GF-D8 (cell line): ENCODE results near the gene CDT1.
"Not testable (repeated sequence)": the region's sequence is repeated elsewhere in the genome, so short reads cannot be mapped to it uniquely, and the experiment has no call there.

ENCODE experiments used
- DNase-seq: peaks from one replicate; lab custom pipeline; 2025; lab: John Stamatoyannopoulos, UW

The CDT1 gene

DNA sequence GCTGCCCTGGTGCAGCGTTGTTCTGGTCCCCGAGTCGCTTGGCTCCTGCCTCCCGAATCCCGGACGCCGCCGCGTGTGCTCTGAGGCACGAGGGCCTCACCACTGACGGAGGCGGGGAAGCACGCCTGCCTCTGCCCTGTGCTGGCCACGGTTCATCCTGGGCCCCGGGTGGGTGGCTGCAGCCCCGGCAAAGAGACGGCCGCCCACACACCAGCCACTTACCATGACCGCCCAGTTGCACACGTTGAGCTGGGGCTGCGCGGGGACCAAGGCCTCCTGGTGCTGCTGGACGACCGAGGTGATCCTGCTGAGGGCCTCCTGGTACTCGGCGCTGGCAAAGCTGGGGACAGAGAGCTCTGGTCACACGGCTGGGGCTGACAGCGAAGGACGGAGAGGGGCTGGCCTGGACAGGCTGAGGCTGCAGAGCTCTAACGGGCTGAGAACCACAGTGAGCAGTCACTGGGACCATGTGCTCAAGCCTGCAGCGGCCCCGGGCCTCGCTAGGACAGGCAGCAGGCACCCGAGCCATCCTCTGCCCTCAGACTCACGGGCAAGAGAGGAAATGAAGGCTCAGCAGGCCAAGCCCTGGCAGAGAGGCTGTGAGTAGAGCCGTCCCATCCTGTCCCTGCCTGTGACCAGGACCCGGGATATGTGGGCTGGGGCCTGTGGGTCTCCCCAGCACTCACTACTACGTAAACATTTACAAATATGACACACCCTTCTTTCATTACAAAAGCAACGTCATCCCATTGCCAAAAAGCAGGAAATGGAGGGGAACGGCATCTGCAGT, 14.4 kb downstream of the CDT1 start:
- DNase-seq, result no peak

GRCh38 chr16:88818575-88818874, 14.9 kb downstream of the CDT1 start:
- no peak for DNase-seq

GRCh38 chr16:88819126-88819525, 15.5 kb downstream of the CDT1 start:
- no peak for DNase-seq

DNA sequence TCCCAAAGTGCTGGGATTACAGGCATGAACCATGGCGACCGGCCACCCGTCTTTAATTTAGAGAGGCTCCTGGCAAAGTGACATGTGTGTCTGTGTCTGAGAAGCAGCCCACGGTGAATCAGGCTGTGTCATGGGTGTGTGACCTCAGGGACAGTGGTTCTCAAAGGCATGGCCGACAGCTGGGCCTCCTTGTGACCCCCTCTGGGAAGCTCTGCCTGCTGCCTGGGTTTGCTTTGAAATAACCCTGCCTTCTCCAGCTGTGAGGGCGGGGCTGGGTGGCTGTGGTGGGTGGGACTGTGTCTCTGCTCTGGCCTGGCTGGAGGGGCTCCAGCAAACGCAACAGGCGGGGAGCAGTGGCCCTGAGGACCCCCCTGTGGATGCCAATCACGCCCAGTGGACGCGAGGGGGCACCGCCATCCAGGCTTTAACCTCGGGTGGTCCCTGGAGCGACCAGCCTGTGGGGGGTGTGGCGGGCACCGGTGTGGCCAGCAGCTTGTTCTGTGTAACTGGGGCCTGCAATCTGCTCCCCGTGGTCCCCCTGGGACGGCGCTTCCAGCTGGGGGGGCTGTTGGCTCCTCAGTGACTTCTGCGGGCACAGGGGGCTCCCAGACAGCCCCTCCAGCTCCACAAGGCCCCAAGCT, 16.9 kb downstream of the CDT1 start:
- no peak for DNase-seq

DNA sequence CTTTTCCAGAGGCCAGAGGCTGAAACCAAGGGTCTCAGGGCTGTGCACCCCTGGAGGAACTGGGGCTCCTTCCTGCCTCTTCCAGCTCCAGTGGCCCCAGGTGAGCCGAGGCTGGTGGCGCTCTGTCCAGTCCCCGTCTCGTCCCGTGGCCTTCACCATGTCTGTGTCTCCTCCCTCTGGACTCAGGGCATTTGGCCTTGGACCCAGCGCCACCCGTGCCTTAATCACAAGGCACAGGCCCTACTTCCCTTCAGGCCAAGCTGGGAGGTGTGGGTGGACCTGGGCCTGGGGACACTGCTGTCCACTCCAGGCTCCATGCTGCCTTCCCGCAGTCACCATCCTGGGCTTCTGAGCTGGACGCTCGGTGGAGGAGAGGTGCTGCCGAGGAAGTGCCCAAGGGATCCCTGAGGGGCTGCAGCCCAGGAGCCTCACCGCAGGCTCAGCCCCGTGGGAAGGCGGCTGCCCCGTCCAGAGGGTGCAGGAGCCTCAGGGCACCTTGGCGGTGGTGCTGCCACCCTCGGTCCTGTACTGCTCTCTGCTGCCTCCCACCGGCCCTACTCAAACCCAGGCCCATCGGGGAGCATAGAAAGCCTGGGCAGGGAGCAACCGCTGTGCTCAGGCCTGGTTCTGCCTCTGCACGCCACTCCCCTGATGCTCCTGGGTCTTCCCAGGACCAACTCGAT, 17.7 kb downstream of the CDT1 start:
- DNase-seq, result no peak

DNA sequence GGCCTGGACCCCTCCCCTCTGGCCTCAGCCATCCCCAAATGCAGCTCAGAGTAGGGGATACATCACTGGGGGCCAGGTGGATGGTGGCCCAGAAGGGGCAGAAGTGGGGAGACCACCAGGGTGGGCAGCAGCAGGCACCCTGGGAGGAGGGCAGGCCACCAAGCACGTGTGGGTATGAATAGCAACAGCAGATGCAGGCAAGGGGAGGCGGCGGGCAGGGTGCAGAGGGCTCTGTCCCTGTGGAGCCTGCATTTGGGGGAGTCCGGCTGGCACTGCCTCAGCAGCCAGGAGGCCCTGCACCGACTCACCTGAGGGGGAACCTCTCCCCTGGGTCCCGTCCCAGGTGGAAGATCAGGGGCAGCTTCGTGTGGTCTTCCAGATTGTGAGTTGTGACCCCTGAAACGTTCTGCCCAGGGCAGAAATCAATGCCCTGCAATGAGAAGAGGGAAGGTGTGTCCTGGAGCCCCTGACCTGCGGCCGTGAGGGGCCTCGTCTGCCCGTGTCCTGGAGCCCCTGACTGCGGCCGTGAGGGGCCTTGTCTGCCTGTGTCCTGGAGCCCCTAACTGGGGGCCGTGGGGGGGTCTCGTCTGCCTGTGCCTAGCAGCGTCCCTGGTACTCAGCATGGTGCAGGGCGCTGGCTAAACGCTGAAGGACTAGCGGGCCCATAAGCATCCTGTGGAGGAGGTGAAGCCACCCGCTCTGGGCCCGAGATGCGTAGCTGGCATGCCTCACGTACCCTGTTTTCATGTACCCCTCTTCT, 18.9 kb downstream of the CDT1 start:
- no peak for DNase-seq

- DNase-seq, result not testable (repeated sequence)
These were observed 20.1 kb downstream of the CDT1 start for GRCh38 chr16:88823646-88824045.

DNA sequence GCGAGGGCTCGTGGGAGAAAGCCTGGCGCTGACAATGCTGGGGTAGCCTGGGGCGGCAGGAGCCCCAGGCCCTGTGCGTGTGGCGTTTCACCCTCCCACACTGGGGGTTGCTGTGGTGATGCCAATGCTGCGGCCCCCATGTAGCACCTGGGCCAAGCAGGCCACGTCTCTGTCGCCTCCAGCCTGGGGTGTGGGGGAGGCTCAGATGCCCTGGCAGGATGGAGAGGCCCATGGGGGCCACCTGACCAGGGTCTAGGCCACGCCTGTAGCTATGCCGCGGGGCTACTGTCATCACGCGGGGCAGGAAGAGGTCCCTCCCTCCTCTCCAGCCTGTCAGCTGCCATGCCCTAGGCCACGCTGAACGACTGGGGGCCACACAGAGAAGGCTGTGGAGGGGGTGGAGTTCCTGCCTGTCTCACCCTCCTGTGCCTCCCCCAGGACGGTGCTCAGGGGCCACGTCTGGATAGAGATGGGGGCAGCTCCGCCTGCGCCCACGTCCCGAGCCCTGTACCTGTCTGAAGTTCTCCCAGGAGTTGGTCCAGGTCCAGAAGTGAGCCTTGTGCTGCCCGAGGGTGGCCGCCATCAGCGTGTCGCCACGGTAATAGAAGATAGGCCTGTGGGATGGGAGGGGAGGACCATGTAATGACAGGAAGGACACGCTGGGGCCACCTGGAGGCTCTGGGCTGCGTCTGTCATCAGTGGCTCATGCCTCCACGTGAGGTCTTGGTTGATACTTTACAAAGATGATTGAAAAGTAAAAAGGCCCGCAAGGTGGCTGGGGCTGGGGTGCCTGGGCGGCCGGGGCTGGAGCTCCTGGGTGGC, 20.9 kb downstream of the CDT1 start:
- no peak for DNase-seq

DNA sequence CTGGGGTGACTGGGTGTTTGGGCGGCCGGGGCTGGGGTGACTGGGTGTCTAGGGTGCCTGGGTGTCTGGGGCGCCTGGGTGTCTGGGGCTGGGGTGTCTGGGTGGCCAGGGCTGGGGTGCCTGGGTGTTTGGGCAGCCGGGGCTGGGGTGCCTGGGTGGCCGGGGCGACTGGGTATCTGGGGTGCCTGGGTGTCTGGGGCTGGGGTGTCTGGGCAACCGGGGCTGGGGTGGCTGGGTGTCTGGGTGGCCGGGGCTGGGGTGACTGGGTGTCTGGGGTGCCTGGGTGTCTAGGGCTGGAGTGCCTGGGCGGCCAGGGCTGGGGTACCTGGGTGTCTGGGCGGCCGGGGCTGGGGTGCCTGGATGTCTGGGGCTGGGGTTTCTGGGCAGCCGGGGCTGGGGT, 21.6 kb downstream of the CDT1 start:
- DNase-seq, result no peak

GRCh38 chr16:88826070-88826840, 22.7 kb downstream of the CDT1 start:
- no peak for DNase-seq

DNA sequence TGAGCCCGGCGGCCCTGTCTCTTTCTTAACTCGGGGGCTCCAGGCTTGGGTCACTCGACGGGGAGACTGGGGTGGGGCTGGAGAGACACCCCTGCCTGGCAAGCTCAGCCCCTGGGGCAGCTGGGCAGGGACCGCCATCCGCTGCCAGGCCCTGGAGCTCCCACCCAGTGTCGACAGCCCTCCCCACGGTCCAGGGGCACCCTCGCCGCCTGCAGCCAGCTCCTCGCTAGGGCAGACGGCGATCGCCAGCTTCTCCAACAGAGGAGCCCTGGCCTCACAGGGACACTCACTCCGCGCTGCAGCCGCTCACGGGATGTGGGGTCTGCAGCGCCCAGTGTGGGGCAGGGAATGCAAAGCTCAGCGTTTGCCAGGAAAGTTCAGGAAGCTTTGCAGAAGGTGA, 24.1 kb downstream of the CDT1 start:
- DNase-seq, result no peak

DNA sequence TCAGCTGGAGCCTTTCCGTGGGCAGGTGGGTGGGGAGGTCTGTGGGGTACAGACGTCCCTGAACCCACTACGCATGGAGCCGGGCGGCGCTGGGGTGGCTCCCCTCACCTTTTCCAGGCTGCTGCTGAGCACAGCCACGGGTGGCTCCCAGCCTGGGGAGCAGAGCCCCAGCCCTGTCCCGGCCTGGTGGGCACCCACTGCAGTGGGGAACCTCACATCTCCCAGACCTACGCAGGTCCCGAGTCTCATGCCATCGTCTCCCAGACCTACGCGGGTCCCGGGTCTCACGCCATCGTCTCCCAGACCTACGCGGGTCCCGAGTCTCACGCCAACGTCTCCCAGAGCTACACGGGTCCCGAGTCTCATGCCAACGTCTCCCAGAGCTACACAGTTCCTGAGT, 25.1 kb downstream of the CDT1 start:
- no peak for DNase-seq

GRCh38 chr16:88830258-88830657, 26.7 kb downstream of the CDT1 start:
- no peak for DNase-seq

DNA sequence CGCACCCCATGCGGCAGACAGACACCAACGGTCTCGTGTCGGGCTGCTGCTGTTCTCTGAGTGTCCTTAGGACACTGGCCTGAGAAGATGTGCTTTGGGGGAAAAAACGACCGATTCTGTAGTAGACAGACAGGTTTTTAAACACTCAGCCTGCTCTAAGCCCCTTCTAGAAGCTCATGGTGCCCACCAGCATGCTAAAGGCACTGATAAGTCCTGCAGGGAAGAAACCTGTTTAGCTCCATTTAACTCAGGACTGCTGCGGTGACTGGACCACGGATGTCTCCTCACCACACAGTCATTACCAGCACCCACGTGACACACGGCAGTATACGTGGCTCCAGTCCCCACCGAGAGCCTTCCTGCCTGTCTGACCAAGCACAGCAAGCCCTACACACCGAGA, 27.2 kb downstream of the CDT1 start:
- DNase-seq, result no peak

DNA sequence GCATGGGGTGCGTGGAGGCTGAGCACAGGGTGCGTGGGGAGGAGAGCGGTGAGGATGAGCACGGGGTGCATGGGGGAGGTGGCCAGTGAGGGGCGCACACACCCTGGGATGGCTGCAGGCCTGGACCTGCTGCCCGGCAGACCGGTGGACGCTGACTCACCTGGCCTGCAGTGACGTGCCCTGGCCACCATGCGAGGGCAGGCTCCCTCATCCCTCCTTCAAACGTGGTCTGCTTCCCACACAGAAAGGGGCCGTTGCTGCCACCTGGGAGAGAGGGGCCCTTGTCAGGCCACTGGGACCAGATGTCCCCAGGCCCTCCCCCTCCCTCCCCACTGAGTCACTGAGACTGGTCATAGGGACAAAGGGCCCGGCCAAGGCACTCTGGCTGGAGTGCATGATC, 28.2 kb downstream of the CDT1 start:
- no peak for DNase-seq

DNA sequence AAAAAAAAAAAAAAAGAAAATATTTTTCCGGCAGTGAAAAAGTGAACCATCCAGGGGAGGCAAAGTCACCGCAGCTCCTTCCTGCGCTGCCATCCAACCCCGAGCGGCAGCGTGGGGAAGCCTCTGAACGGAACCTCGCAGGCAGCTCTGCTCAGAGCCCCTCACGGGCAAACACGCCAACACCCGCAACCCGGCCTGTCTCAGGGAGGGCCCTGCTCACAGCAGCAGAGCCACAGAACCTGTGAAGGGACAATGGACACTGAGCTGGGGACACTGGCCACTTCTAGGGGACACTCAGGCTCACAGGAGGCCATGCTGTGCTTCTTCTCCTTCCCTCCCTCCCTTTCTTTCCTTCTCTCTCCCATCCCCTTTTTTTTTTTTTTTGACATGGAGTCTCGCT, 29.5 kb downstream of the CDT1 start:
- no peak for DNase-seq

DNA sequence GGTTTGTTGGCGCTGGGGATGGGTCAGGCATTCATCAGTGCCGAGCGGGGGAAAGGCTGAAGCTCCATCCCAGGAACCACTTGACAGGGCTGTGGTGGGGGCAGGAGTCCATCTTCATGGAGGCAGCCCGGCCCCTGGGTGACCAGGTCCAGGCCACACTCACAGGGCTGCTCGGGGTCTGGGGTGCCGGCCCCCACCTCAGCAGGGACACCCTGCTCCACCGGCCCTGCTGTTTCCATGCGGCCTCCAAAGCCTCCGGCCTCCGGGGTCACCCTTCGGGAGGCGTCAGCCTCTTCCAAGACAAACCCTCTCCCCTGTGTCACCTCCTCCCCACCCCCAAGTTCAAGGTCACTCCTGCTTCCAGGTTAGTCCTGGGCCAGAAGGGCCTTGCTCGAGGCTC, 31.1 kb downstream of the CDT1 start:
- DNase-seq, result no peak

DNA sequence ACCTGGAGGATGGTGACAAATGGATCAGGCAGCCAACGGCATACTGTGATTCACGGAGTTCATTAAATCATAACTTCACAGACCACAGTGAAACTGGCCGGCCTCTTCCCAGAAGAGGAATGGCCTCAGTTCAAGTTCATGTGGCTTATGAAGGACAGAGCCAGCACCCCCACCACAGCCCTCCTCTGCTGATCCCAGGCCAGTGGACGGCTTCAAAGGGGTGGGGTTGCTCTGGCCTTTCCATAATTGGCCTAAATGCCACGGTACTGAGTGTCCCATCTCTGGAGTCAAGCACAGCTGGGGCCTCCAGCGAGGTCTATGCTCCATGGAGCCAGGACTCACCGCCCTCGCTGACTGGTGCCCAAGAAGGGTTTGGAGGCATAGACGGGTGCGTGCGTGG, 31.8 kb downstream of the CDT1 start:
- DNase-seq, result no peak

- DNase-seq, result no peak
These were observed 32.2 kb downstream of the CDT1 start for GRCh38 chr16:88835818-88836217.

- DNase-seq, result no peak
These were observed 33.2 kb downstream of the CDT1 start for GRCh38 chr16:88836791-88837190.

DNA sequence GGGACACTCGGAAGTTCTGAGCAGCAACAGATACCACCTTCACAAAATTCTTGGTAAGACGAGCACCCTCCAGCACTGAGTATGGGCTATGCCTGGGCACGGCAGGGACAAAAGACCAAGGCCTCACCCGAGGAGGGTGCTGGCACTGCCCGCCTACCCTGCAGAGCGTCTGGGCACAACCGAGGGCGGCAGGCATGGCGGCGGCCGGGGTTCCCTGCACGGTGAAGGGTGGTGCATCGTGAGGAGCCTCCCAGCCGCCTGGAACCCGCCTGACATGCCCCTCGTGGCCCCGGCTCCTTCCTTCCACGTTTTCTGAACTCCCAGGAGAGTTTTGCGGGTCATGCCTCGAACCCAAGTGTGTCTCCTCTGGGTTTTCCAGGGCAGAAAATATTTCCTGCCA, 34.2 kb downstream of the CDT1 start:
- DNase-seq, result no peak
